BLaER1 treated with 17β-estradiol and CSF1 and Interleukin-3, amounts not matched to agents 10 nM and 100 nM (cell line): ENCODE results near the gene MARCKS.

Source experiments
- H3K27ac ChIP-seq, 11 experiments: shearing (Covaris generic); formaldehyde crosslinking; 2 replicates each; pipeline ENCODE4 v1.8.1; 2022
- H3K27me3 ChIP-seq, 11 experiments: shearing (Covaris generic); formaldehyde crosslinking; 2 replicates each; pipeline ENCODE4 v1.8.1; 2022
- H3K36me3 ChIP-seq, 11 experiments: shearing (Covaris generic); formaldehyde crosslinking; 2 replicates each; pipeline ENCODE4 v1.8.1; 2022
- H3K4me1 ChIP-seq, 10 experiments: shearing (Covaris generic); formaldehyde crosslinking; 2 replicates each; pipeline ENCODE4 v1.8.1; 2022
- H3K4me2 ChIP-seq, 11 experiments: shearing (Covaris generic); formaldehyde crosslinking; 2 replicates each; pipeline ENCODE4 v1.8.1; 2022
- H3K4me3 ChIP-seq, 10 experiments: shearing (Covaris generic); formaldehyde crosslinking; 2 replicates each; pipeline ENCODE4 v1.8.1; 2022
- H3K9ac ChIP-seq, 11 experiments: shearing (Covaris generic); formaldehyde crosslinking; 2 replicates each; pipeline ENCODE4 v1.8.1; 2022
- H3K9me3 ChIP-seq, 11 experiments: shearing (Covaris generic); formaldehyde crosslinking; replicated peaks in 1 of 11; 2 replicates each; pipeline ENCODE4 v1.8.1; 2022
- H4K20me1 ChIP-seq, 11 experiments: shearing (Covaris generic); formaldehyde crosslinking; 2 replicates each; pipeline ENCODE4 v1.8.1; 2022
- Cebpa-rat ChIP-seq, 11 experiments: shearing (Covaris generic); IDR thresholded peaks; 2 replicates each; pipeline ENCODE4 v1.8.1; 2022

The MARCKS gene

DNA sequence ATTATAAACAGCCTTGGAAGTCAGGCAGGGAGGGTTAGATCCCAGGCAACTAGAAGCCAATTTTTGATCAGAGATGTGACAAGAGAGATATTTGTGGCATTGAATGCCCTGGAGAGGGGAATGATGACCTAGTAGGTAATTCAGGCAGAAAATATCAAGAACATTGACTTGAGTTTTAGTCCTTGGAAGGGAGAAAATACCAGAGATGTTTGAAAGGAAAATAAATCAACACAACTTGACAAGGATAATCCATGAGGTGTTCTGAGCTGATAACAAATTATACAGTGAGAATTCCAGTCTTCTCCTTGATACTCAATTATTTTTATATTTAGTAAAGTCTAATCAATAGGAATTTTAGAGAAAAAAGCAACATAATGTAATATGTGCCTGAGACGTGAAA, 10.6 kb upstream of the MARCKS start:
- Histone ChIP-seq H3K27me3 (no peaks in the 10 kb centered on the region), H3K9ac (no peak overlapping the region), H3K27ac (no peak overlapping the region), H3K36me3 (no peaks in the 10 kb centered on the region), H3K9me3 (no peaks in the 10 kb centered on the region), H4K20me1 (no peaks in the 10 kb centered on the region), H3K4me3 (no peak overlapping the region), H3K4me1 (no peaks in the 10 kb centered on the region), H3K4me2 (no peak overlapping the region)
- no peak for TF ChIP-seq Cebpa-rat (IDR thresholded peaks at IDR 0.05)

DNA sequence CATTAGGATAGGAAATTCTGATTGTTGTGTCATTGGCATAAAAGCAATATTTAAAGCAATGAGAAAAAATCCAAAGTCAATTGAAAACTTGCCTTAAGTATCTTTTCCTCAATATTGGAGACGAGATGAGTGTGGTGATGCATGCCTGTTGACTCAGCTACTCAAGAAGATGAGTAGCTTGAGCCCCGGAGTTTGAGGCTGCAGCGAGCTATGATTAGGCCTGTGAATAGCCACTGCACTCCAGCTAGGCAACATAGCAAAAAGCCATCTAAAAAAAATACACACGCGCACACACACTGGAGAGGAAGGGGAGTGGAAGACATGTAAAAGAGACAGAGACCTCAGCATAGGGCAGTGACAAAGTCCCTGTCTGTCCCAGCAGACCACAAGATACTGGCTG, 9.7 kb upstream of the MARCKS start:
- Histone ChIP-seq H3K27ac (no peak overlapping the region), H3K27me3 (peaks cover 0 to 5% (median 0%) of the 10 kb centered on the region in 11 experiments; a peak in 5 of 22 replicates), H3K4me2 (peak overlapping the region in 1 of 11 experiments; percentile 16; a peak in 1 of 22 replicates), H3K9me3 (no peaks in the 10 kb centered on the region), H3K9ac (no peak overlapping the region), H3K36me3 (no peaks in the 10 kb centered on the region), H3K4me1 (no peaks in the 10 kb centered on the region), H3K4me3 (no peak overlapping the region), H4K20me1 (no peaks in the 10 kb centered on the region)
- no peak for TF ChIP-seq Cebpa-rat (IDR thresholded peaks at IDR 0.05)

DNA sequence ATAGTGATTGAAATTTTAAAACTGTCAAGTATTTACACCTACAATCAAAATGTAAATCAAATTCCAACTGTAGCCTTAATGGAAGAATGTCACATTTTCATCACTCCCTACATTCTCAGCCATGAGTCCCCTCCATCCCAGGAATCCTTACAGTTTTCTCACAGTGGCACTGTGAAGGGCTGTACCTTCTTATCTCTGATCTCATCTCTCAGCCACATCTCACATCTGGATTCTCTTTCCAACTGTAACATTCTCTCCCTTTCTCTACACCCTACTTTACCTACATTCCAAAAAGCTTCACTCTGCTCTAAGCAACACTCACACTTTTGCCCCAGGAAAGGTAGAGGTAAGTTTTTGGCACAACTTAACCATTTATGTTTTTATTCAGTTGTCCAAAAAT, 8.9 kb upstream of the MARCKS start:
- Histone ChIP-seq H3K4me2 (no peak overlapping the region), H3K4me1 (peaks cover 0 to under 1% (median 0%) of the 10 kb centered on the region in 10 experiments; a peak in 1 of 20 replicates), H3K4me3 (no peak overlapping the region), H3K27me3 (peaks cover 0 to 13% (median 6%) of the 10 kb centered on the region in 11 experiments; a peak in 13 of 22 replicates), H3K9me3 (no peaks in the 10 kb centered on the region), H3K36me3 (no peaks in the 10 kb centered on the region), H3K27ac (no peak overlapping the region), H4K20me1 (no peaks in the 10 kb centered on the region), H3K9ac (no peak overlapping the region)
- TF ChIP-seq Cebpa-rat (IDR thresholded peaks at IDR 0.05) = no peak

DNA sequence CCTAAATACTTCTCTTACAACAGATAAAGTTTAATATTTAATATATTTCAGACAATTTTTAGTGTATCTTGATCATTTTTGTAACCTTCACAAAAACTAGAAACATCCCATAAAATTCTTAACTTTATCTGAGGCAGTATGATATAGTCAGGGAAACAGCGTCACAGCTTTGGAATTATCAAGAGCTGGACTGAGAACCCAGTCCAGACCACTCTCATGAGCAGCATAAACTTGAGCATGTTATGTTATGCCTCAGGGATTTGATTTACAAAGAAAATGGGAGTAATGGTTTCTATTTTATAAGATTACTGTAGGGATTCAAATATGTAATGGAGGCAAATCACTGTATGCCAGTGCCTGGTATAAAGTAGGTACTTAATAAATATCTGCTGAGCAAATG, 8.3 kb upstream of the MARCKS start:
- Histone ChIP-seq H3K9ac (no peak overlapping the region), H3K27me3 (peaks cover 0 to 19% (median 12%) of the 10 kb centered on the region in 11 experiments; a peak in 18 of 22 replicates), H3K4me1 (peaks cover under 1 to 6% (median 4%) of the 10 kb centered on the region in 10 experiments; a peak in 18 of 20 replicates), H3K27ac (no peak overlapping the region), H3K4me2 (no peak overlapping the region), H3K4me3 (no peak overlapping the region), H4K20me1 (no peaks in the 10 kb centered on the region), H3K9me3 (no peaks in the 10 kb centered on the region), H3K36me3 (no peaks in the 10 kb centered on the region)
- TF ChIP-seq Cebpa-rat (IDR thresholded peaks at IDR 0.05) = no peak

DNA sequence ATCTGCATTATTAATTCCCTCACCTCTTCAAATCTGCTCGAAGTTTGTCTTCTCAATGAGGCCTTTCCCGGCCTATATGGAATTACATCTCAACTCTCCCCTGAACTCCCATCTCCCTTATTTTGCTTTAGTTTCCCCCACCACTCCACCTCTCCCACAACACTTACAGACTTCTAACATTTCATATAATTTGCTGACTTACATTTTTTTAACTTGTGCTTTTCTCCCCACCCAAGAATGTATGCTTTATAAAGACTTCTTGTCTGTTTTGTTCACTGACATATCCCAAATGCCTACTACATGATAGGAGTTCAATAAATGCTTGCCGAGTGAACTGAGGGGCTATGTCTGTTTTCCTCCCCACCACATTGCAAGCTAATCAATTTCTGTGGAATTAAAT, 3.9 kb upstream of the MARCKS start:
- peaks cover 0 to 62% (median 54%) of the 10 kb centered on the region in 11 experiments; a peak in 19 of 22 replicates for H3K27me3 ChIP-seq
- H4K20me1 ChIP-seq = no peaks in the 10 kb centered on the region
- peak overlapping the region in 2 of 11 experiments; percentile 76 to 95; a peak in 3 of 22 replicates for H3K4me2 ChIP-seq
- no peak for TF ChIP-seq Cebpa-rat (IDR thresholded peaks at IDR 0.05)
- H3K4me1 ChIP-seq = peaks cover 10 to 27% (median 23%) of the 10 kb centered on the region in 10 experiments; a peak in 19 of 20 replicates
- no peak overlapping the region for H3K27ac ChIP-seq
- no peak overlapping the region for H3K4me3 ChIP-seq
- peaks cover 0 to 24% (median 8%) of the 10 kb centered on the region in 11 experiments; a peak in 15 of 22 replicates for H3K9me3 ChIP-seq
- H3K36me3 ChIP-seq = no peaks in the 10 kb centered on the region
- H3K9ac ChIP-seq = no peak overlapping the region

DNA sequence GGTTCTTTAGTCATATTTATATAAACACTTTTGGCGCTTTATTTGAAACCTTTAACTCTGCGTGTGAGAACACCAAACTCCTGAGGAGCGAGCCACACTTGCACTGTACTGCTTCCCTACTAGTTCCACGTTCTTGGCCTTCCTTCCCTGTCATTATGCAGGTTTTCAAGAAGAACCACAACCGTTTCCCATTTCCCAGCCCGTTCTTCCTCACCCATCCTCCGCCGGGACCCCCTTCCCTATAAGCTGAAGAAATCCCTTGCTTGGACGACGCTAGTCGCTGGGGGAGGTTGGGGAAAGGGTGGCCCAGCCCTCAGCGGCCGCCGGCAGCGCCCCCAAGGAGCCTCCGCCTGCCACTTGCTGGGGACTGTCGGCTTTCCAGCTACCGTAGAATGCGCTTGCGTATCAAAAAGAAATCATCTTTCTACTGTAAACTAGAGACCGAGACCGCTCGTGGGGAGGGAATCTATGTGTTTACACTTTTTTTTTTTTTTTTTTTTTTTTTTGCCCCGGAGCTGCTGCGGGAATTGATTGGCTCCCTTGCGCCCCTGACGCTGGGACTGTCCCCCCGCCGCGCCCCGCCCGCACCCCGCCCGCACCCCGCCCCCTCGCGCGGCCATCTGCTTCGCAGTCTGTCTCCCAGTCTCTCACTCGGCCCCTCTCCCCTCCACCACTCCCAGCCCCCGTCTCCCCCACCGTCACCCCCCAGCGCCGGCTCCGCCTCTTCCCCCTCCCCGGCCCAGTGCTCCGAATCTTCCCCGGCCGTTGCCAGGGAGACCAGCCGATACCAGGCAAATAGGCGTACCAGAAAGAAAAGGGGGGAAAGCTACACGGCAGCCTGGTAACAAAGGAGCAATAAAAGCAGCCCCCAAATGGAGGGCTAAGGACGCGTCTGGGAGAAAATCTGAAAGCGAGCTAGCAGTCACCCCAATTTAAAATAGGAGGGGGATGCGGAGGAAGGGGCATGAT, 2.3 kb upstream of the MARCKS start:
- Histone ChIP-seq H3K9me3 (peaks cover 0 to 24% (median 8%) of the 10 kb centered on the region in 11 experiments; a peak in 15 of 22 replicates), H3K27me3 (peaks cover under 1 to 78% (median 69%) of the 10 kb centered on the region in 11 experiments; a peak in 20 of 22 replicates), H3K27ac (peak overlapping the region; percentile 85 to 97 (median 93)), H4K20me1 (peaks cover 7 to 9% (median 8%) of the 10 kb centered on the region in 11 experiments; a peak in 18 of 22 replicates), H3K4me1 (peaks cover 10 to 35% (median 25%) of the 10 kb centered on the region in 10 experiments; a peak in 19 of 20 replicates), H3K4me3 (peak overlapping the region; percentile 66 to 87 (median 78)), H3K36me3 (peaks cover 0 to 4% (median 0%) of the 10 kb centered on the region in 11 experiments; a peak in 3 of 22 replicates), H3K9ac (peak overlapping the region; percentile 90 to 98 (median 93)), H3K4me2 (peak overlapping the region; percentile 79 to 95 (median 83))
- TF ChIP-seq Cebpa-rat (IDR thresholded peaks at IDR 0.05) = no peak

DNA sequence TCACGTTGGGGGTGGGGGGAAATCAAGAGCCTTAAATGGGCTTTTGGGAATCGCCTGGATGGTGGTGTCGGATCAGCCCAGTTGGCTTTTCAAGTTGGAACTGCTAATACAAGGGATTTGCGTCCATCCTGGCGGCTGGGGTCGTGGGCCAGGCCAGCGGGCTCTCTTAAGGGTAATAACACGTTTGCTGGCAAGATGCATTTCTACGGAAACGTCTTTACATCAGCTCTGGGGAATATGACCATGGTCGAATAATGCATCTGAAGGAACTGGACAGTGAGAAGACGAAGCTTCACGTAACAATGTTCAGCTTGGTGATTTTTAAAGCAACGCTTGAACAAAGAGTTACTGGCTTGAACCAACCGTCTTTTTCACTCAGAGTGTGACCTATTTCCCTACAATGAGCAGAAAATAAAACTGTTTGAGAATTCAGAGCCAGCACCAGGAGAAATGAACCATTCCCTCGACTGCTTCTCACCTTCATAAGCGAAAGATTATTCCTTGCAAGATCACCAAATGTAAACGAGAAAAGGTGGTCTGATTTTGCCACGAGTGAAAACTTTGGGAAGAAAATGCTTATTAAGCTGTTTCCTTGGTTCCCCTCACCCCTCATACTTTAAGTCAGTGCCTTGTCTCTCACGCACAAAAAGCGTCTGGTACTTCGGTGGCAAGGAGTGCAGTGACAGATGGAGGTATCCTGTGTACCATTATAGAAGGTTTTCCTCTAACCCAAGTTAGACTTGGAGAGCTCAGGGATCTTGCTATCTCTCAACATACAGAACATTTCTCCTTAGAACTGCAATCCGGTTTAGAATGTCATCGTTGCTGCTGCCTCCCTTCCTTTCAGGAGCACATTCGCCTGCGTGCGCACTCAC, 1.4 kb upstream of the MARCKS start:
- peak overlapping the region; percentile 71 to 97 (median 93) for H3K27ac ChIP-seq
- peak overlapping the region; percentile 62 to 87 (median 80) for H3K4me2 ChIP-seq
- peaks cover 15 to 18% (median 17%) of the 10 kb centered on the region in 11 experiments; a peak in 18 of 22 replicates for H4K20me1 ChIP-seq
- H3K9me3 ChIP-seq = peaks cover 0 to 29% (median 10%) of the 10 kb centered on the region in 11 experiments; a peak in 15 of 22 replicates
- no peak for TF ChIP-seq Cebpa-rat (IDR thresholded peaks at IDR 0.05)
- H3K4me3 ChIP-seq = peak overlapping the region; percentile 66 to 87 (median 78)
- H3K9ac ChIP-seq = peak overlapping the region; percentile 90 to 98 (median 93)
- H3K36me3 ChIP-seq = peaks cover 0 to 13% (median 0%) of the 10 kb centered on the region in 11 experiments; a peak in 5 of 22 replicates
- peaks cover 6 to 87% (median 79%) of the 10 kb centered on the region in 11 experiments; a peak in 21 of 22 replicates for H3K27me3 ChIP-seq
- peaks cover 10 to 44% (median 25%) of the 10 kb centered on the region in 10 experiments; a peak in 19 of 20 replicates for H3K4me1 ChIP-seq

DNA sequence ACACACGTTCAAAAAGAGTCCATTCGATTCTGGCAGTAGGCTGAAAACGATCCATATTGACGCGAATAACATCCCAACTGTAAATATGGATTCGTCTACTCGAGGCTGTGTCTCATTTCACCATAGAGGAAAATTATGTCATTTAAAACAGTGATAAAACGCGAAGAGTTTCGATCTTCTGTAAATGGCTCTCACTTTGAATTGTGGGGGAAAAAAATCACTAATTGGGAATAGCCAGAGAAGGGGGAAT, 845 bp upstream of the MARCKS start:
- TF ChIP-seq Cebpa-rat (IDR thresholded peaks at IDR 0.05) = no peak
- Histone ChIP-seq H4K20me1 (peaks cover 15 to 24% (median 22%) of the 10 kb centered on the region in 11 experiments; a peak in 18 of 22 replicates), H3K27ac (peak overlapping the region; percentile 71 to 97 (median 93)), H3K9ac (peak overlapping the region; percentile 90 to 98 (median 93)), H3K4me2 (peak overlapping the region; percentile 62 to 87 (median 80)), H3K4me3 (peak overlapping the region; percentile 66 to 87 (median 78)), H3K36me3 (peaks cover 0 to 19% (median 0%) of the 10 kb centered on the region in 11 experiments; a peak in 5 of 22 replicates), H3K9me3 (peaks cover 0 to 29% (median 10%) of the 10 kb centered on the region in 11 experiments; a peak in 15 of 22 replicates), H3K4me1 (peaks cover 12 to 47% (median 25%) of the 10 kb centered on the region in 10 experiments; a peak in 19 of 20 replicates), H3K27me3 (peaks cover 6 to 92% (median 84%) of the 10 kb centered on the region in 11 experiments; a peak in 21 of 22 replicates)
